RWPE1 (cell line): ENCODE data around the gene UBXN4.

Experiments used
- CTCF ChIA-PET: fragments of 350-600 bp; sonication (Branson Sonifier 250); formaldehyde crosslinking; extraction: SDS; loops from one replicate; lab custom pipeline; 2021; lab: Yijun Ruan, JAX
- POLR2A ChIA-PET: fragments of 400-600 bp; formaldehyde crosslinking; extraction: SDS; loops from one replicate; lab custom pipeline; 2020; ENCODE audit warnings: antibody characterized with exemption; ENCODE audit not compliant: low non-redundant PET; lab: Yijun Ruan, JAX
- DNase-seq: peaks from one replicate; pipeline ENCODE4 v3.0.0; 2012; ENCODE audit warnings: low spot score
- H3K27ac ChIP-seq: fragments of 450-650 bp; 2 replicates; pipeline ENCODE4 v1.5.1; 2017
- CTCF ChIP-seq: fragments of 450-650 bp; conservative IDR thresholded peaks from 2 replicates; pipeline ENCODE4 v1.5.1; 2017; ENCODE audit warnings: low read depth, mild to moderate bottlenecking

Gene UBXN4

GRCh38 chr2:135740206-135740605, 1.4 kb upstream of the UBXN4 start:
- ChIA-PET POLR2A (no interaction called here), CTCF (interaction anchor here (0.6 kb wide), 1 partner anchor 731 kb away, joined by 5 read pairs; no protein-coding TSS in a partner anchor)
- no peak overlapping the region for H3K27ac ChIP-seq
- TF ChIP-seq CTCF = no peak
- no peak for DNase-seq

GRCh38 chr2:135741043-135741394, 636 bp upstream of the UBXN4 start:
- TF ChIP-seq CTCF = no peak
- CTCF ChIA-PET = interaction anchor here (0.8 kb wide), 1 partner anchor 32 kb away, joined by 4 read pairs; no protein-coding TSS in a partner anchor
- POLR2A ChIA-PET = interaction anchor here (0.6 kb wide), 1 partner anchor 181 kb away, joined by 3 read pairs; no protein-coding TSS in a partner anchor
- DNase-seq = no peak
- H3K27ac ChIP-seq = no peak overlapping the region

GRCh38 chr2:135742325-135742757, 686 bp downstream of the UBXN4 start:
- ChIA-PET CTCF (no interaction called here), POLR2A (no interaction called here)
- TF ChIP-seq CTCF = no peak

GRCh38 chr2:135743860-135744259, 2.2 kb downstream of the UBXN4 start:
- POLR2A ChIA-PET = no interaction called here
- no peak for DNase-seq
- CTCF ChIA-PET = no interaction called here
- TF ChIP-seq CTCF = no peak
- H3K27ac ChIP-seq = no peak overlapping the region

More at GRCh38 chr2:135742325-135742757, 686 bp downstream of the UBXN4 start:
- peak; percentile 49 for DNase-seq
- peak overlapping the region; percentile 97 for H3K27ac ChIP-seq

GRCh38 chr2:135744760-135745314, 3.2 kb downstream of the UBXN4 start:
- ChIA-PET POLR2A (no interaction called here), CTCF (interaction anchor here (0.5 kb wide), 1 partner anchor 39 kb away, joined by 4 read pairs; no protein-coding TSS in a partner anchor)
- no peak for TF ChIP-seq CTCF
- H3K27ac ChIP-seq = no peak overlapping the region
- DNase-seq = peak; percentile 36

GRCh38 chr2:135745545-135745944, 3.9 kb downstream of the UBXN4 start:
- peak; percentile 35 for DNase-seq
- CTCF ChIA-PET = no interaction called here
- TF ChIP-seq CTCF = no peak
- no peak overlapping the region for H3K27ac ChIP-seq
- POLR2A ChIA-PET = no interaction called here
